NCI-H82 treated with DMSO at 0.1 percent for 48 hours (cell line): ENCODE data around the gene DNASE1.
"Not testable (repeated sequence)": the region's sequence is repeated elsewhere in the genome, so short reads cannot be mapped to it uniquely, and the experiment has no call there.

Experiments used
- DNase-seq: peaks from one replicate; lab custom pipeline; 2025; ENCODE audit not compliant: unreplicated experiment; lab: John Stamatoyannopoulos, UW

The DNASE1 gene

GRCh38 chr16:3640632-3641501 is 13.6 kb upstream of the DNASE1 start:
- no peak for DNase-seq

- no peak for DNase-seq
Measured at GRCh38 chr16:3641801-3642396, 12.6 kb upstream of the DNASE1 start.

- no peak for DNase-seq
Measured at GRCh38 chr16:3642397-3643094, 11.9 kb upstream of the DNASE1 start.

GRCh38 chr16:3643095-3643730 is 11.3 kb upstream of the DNASE1 start:
- no peak for DNase-seq

- DNase-seq, result no peak
Measured at GRCh38 chr16:3645108-3645503, 9.4 kb upstream of the DNASE1 start.

- no peak for DNase-seq
Measured at GRCh38 chr16:3645504-3646347, 8.8 kb upstream of the DNASE1 start.

GRCh38 chr16:3646348-3646920 is 8.1 kb upstream of the DNASE1 start:
- DNase-seq, result no peak

GRCh38 chr16:3650631-3651265 is 3.7 kb upstream of the DNASE1 start:
- DNase-seq, result no peak

GRCh38 chr16:3651461-3652372 is 2.8 kb upstream of the DNASE1 start:
- DNase-seq, result no peak

GRCh38 chr16:3652373-3653195 is 1.9 kb upstream of the DNASE1 start:
- no peak for DNase-seq

- no peak for DNase-seq
Measured at GRCh38 chr16:3655030-3655395, 522 bp downstream of the DNASE1 start.

- no peak for DNase-seq
Measured at GRCh38 chr16:3655396-3656159, 1.1 kb downstream of the DNASE1 start.

GRCh38 chr16:3656160-3656490 is 1.6 kb downstream of the DNASE1 start:
- not testable (repeated sequence) for DNase-seq

- no peak for DNase-seq
Measured at GRCh38 chr16:3656491-3657468, 2.3 kb downstream of the DNASE1 start.

GRCh38 chr16:3659251-3659650 is 4.8 kb downstream of the DNASE1 start:
- no peak for DNase-seq

GRCh38 chr16:3661311-3661710 is 6.8 kb downstream of the DNASE1 start:
- DNase-seq, result no peak
